ENCODE measurements around the gene SLC37A3.
"Not testable (repeated sequence)": the region's sequence is repeated elsewhere in the genome, so short reads cannot be mapped to it uniquely, and the experiment has no call there.

SLC37A3 gene

GRCh38 chr7:140397784-140398750, at the start of gene SLC37A3:
SLC37A3 (minus strand) TSS chr7:140398530; CDS start chr7:140382526, 16,004 bp downstream.
- no peak for DNase-seq (ENCODE audit: low read depth, low spot score)

GRCh38 chr7:140447841-140448240, 49.5 kb upstream of the SLC37A3 start:
- no peak for DNase-seq (ENCODE audit: low read depth, low spot score)

- DNase-seq (ENCODE audit: low read depth, low spot score) = no peak
These were observed 48.1 kb upstream of the SLC37A3 start for GRCh38 chr7:140446467-140446866.

- no peak for DNase-seq (ENCODE audit: low read depth, low spot score)
These were observed 43.2 kb upstream of the SLC37A3 start for GRCh38 chr7:140441519-140441918.

GRCh38 chr7:140440593-140440992, 42.3 kb upstream of the SLC37A3 start:
- DNase-seq (ENCODE audit: low read depth, low spot score) = no peak

- DNase-seq (ENCODE audit: low read depth, low spot score) = no peak
These were observed 41.0 kb upstream of the SLC37A3 start for GRCh38 chr7:140439359-140439758.

GRCh38 chr7:140435252-140435895, 37.0 kb upstream of the SLC37A3 start:
- DNase-seq (ENCODE audit: low read depth, low spot score) = no peak

GRCh38 chr7:140433396-140433795, 35.1 kb upstream of the SLC37A3 start:
- DNase-seq (ENCODE audit: low read depth, low spot score) = no peak

GRCh38 chr7:140426130-140426529, 27.8 kb upstream of the SLC37A3 start:
- DNase-seq (ENCODE audit: low read depth, low spot score) = no peak

- DNase-seq (ENCODE audit: low read depth, low spot score) = no peak
These were observed 27.4 kb upstream of the SLC37A3 start for GRCh38 chr7:140425718-140426117.

GRCh38 chr7:140423501-140423900, 25.2 kb upstream of the SLC37A3 start:
- DNase-seq (ENCODE audit: low read depth, low spot score) = no peak

GRCh38 chr7:140421521-140421920, 23.2 kb upstream of the SLC37A3 start:
- no peak for DNase-seq (ENCODE audit: low read depth, low spot score)

GRCh38 chr7:140418653-140419052, 20.3 kb upstream of the SLC37A3 start:
- no peak for DNase-seq (ENCODE audit: low read depth, low spot score)

- DNase-seq (ENCODE audit: low read depth, low spot score) = not testable (repeated sequence)
These were observed 19.8 kb upstream of the SLC37A3 start for GRCh38 chr7:140418156-140418472.

GRCh38 chr7:140417456-140418155, 19.3 kb upstream of the SLC37A3 start:
- no peak for DNase-seq (ENCODE audit: low read depth, low spot score)

- DNase-seq (ENCODE audit: low read depth, low spot score) = no peak
These were observed 18.2 kb upstream of the SLC37A3 start for GRCh38 chr7:140416560-140416959.

GRCh38 chr7:140415816-140416215, 17.5 kb upstream of the SLC37A3 start:
- not testable (repeated sequence) for DNase-seq (ENCODE audit: low read depth, low spot score)

- no peak for DNase-seq (ENCODE audit: low read depth, low spot score)
These were observed 17.0 kb upstream of the SLC37A3 start for GRCh38 chr7:140415361-140415760.

- DNase-seq (ENCODE audit: low read depth, low spot score) = no peak
These were observed 6.3 kb upstream of the SLC37A3 start for GRCh38 chr7:140404565-140405065.

GRCh38 chr7:140403878-140404564, 5.7 kb upstream of the SLC37A3 start, which contains the start of gene RAB19:
RAB19 (plus strand) TSS chr7:140404058; CDS start chr7:140407647, 3,589 bp downstream.
- DNase-seq (ENCODE audit: low read depth, low spot score) = no peak

- DNase-seq (ENCODE audit: low read depth, low spot score) = no peak
These were observed 4.0 kb upstream of the SLC37A3 start for GRCh38 chr7:140402178-140402835.

All from brain pericyte (primary cell).